ENCODE data around the gene TRIM14.
"Not testable (repeated sequence)": the region's sequence is repeated elsewhere in the genome, so short reads cannot be mapped to it uniquely, and the experiment has no call there.

Gene TRIM14

GRCh38 chr9:98140503-98140902 lies 21.5 kb upstream of the TRIM14 start:
- no peak for DNase-seq

- DNase-seq: no peak
These were observed 17.5 kb upstream of the TRIM14 start for GRCh38 chr9:98136489-98136888.

GRCh38 chr9:98135938-98136337 lies 16.9 kb upstream of the TRIM14 start:
- DNase-seq: no peak

GRCh38 chr9:98135558-98135934 lies 16.5 kb upstream of the TRIM14 start:
- no peak for DNase-seq

- no peak for DNase-seq
These were observed 15.9 kb upstream of the TRIM14 start for GRCh38 chr9:98134702-98135557.

- peak; percentile 7 for DNase-seq
These were observed 14.0 kb upstream of the TRIM14 start for GRCh38 chr9:98132806-98133631.

- no peak for DNase-seq
These were observed 13.1 kb upstream of the TRIM14 start for GRCh38 chr9:98132158-98132557.

- DNase-seq: no peak
These were observed 11.7 kb upstream of the TRIM14 start for GRCh38 chr9:98130576-98131228.

GRCh38 chr9:98130060-98130459 lies 11.0 kb upstream of the TRIM14 start:
- DNase-seq: not testable (repeated sequence)

GRCh38 chr9:98129451-98129881 lies 10.4 kb upstream of the TRIM14 start:
- DNase-seq: no peak

- no peak for DNase-seq
These were observed 9.3 kb upstream of the TRIM14 start for GRCh38 chr9:98128316-98128715.

- no peak for DNase-seq
These were observed 8.2 kb upstream of the TRIM14 start for GRCh38 chr9:98127226-98127625.

GRCh38 chr9:98124637-98125426 lies 5.8 kb upstream of the TRIM14 start:
- DNase-seq: no peak

- DNase-seq: not testable (repeated sequence)
These were observed 5.1 kb upstream of the TRIM14 start for GRCh38 chr9:98124091-98124490.

GRCh38 chr9:98121058-98121457 lies 2.0 kb upstream of the TRIM14 start:
- no peak for DNase-seq

GRCh38 chr9:98120476-98120875 lies 1.5 kb upstream of the TRIM14 start:
- no peak for DNase-seq

GRCh38 chr9:98117984-98118639 lies 910 bp downstream of the TRIM14 start:
- DNase-seq: peak; percentile 0

GRCh38 chr9:98117097-98117496 lies 1.9 kb downstream of the TRIM14 start:
- not testable (repeated sequence) for DNase-seq

- DNase-seq: no peak
These were observed 10.0 kb downstream of the TRIM14 start for GRCh38 chr9:98109052-98109451.

GRCh38 chr9:98108531-98109031 lies 10.4 kb downstream of the TRIM14 start:
- no peak for DNase-seq

- DNase-seq: no peak
These were observed 11.1 kb downstream of the TRIM14 start for GRCh38 chr9:98107926-98108325.

GRCh38 chr9:98105006-98105405 lies 14.0 kb downstream of the TRIM14 start:
- DNase-seq: no peak
